ENCODE results near the gene RPP25.
"Not testable (repeated sequence)": the region's sequence is repeated elsewhere in the genome, so short reads cannot be mapped to it uniquely, and the experiment has no call there.

Gene RPP25

DNA sequence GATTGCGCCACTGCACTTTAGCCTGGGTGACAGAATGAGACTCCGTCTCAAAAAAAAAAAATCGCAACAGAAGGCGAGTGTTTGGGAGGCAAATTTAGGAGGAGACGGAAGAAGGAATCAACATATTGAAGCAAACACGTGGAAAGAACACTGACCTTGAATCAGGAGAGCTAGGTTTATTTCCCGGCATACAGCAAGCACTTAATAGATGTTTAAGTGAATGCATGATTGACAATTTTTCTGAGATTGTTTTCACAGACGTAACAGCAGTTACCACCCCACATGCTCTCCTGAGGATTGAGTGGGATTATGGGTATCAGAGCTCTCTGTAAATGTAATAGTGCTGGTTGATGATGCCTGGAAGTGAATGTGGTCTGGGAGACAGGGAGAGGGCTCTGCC lies 5.6 kb upstream of the RPP25 start:
- DNase-seq: no peak

GRCh38 chr15:74961616-74962015 lies 5.0 kb upstream of the RPP25 start:
- no peak for DNase-seq

GRCh38 chr15:74960995-74961588 lies 4.5 kb upstream of the RPP25 start:
- no peak for DNase-seq

- no peak for DNase-seq
These were observed 3.7 kb upstream of the RPP25 start for GRCh38 chr15:74960286-74960685.

DNA sequence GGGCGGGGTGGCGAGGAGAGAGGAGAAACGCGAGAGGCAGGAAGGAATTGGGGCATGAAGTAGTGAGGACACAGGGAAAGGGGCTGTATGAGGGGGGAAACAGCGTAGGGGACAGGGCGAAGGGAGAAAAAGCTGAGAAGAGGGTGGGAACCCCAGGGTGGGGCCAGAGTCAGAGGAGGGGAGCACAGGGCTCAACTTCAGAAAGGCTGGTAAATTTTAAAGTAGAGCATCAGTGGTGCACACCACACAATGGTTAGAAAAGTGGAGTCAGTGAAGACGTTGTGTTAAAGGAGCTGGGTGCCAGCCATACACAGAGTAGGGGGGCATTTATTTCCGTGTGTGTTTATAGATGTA lies 3.0 kb upstream of the RPP25 start:
- DNase-seq: no peak

DNA sequence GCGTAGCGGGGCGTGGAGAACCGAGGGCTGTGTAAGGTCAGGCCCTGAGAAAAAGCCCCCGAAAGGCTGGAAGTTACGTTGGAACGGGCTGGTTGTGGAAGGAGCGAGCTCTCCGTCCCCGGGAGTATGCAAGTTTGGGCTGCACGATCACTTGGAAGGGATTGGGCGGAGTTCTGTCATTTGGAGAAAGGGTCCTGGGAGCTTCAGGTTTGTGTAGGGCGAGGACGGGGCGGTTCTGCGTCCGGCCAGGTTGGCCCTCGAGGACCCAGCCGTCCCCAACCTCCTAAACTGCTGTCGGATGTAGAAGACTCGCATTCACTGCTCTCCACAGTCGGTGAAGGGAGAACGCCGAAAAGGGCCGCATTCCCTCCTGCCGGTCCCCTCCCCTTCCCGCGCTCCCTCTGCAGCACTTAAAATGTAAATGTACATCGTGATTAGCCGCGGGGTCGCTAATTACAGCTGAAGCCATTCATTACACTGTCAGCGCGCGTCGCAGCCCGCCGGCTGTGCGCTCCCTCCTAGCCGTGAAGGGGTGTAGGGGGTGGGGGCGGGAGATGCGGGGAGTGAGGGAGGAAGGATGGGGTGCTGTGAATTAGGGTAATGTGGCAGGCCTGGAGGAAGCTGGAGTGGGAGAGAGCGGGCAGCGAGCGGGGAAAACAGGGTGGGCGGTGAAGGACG lies 2.5 kb upstream of the RPP25 start:
- DNase-seq: no peak

- peak; percentile 61 for DNase-seq
These were observed 1.8 kb upstream of the RPP25 start for GRCh38 chr15:74958320-74958907.

DNA sequence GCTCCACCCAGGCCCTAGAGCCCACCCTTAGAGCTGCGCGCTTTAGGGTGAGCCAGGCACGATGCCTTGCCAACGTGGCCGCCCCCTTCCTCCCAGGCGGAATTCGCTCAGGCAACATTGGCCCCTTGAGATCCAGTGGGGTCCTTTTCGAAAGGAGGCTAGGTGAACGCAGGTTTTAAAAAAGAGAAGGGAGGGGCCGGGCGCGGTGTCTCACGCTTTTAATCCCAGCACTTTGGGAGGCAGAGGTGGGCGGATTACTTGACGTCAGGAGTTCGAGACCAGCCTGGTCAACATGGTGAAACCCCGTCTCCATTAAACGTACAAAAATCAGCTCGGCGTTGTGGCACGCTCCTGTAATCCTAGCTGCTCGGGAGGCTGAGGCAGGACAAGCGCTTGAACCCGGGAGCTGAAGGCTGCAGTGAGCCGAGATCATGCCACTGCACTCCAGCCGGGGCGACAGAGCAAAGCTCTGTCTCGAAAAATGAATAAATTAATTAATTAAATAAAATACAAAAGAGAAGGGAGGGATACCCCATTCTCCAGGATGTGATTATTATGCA lies 984 bp upstream of the RPP25 start:
- no peak for DNase-seq

- peak; percentile 66 for DNase-seq
These were observed 550 bp downstream of the RPP25 start for GRCh38 chr15:74955796-74956647.

- no peak for DNase-seq
These were observed 1.6 kb downstream of the RPP25 start for GRCh38 chr15:74955017-74955416.

DNA sequence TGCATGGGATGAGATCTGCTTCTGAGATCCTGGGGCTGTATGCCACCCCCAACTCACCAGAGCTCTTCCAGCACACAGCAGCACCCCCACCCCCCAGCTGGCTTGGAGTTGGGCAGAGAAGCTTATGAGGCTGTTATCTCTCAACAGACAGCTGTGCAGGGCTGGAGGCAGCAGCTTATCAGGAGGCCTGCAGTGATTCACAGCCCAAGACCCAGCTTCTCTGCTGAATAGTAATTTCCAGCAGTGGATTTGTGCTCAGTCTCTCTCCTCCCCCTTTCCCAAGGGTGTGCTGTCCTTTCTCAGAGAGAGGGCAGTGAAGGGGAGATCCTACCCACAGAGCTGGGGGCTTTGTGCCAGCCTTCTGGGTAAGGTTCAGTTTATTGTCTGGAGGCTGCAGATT lies 2.1 kb downstream of the RPP25 start:
- DNase-seq: no peak

- no peak for DNase-seq
These were observed 5.6 kb downstream of the RPP25 start for GRCh38 chr15:74951006-74951405.

DNA sequence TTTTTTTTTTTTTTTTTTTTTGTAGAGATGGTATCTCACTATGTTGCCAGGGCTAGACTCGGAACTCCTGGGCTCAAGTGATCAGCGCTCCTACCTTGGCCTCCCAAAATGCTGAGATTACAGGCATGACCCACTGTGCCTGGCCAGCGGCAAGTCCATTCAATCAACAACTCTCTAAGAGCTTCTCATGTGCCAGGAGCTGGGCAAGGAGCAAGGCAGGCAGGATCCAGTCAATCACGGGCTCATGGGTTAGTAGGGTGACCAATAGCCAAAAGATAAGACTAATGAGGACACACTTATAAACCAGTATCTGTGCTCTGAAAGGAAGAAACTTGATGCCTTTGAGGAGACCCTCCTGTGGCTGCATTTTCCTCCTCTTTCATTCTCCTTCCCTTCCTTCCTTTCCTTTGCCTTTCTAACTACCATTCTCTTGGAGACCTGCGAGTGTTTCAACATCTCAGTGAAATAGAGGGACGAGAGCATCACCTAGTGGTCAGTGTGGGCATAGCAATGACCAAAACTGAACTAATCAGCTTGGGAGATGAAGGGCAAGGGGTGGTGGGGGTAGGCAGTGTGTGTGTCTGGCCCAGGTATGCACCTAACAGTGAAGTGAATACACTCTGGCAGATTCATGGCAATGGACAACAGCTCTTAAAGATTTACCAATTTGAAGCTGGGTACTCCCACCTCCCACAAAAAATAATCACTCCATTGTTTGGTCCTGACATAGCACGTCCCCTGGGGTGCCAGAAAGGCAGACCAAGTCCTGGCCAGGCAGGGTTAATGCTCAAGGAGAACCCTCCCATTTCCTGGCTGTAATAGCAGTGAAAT lies 6.3 kb downstream of the RPP25 start:
- DNase-seq: peak; percentile 69

- DNase-seq: peak; percentile 98
These were observed 18.8 kb downstream of the RPP25 start, which contains the start of gene COX5A for GRCh38 chr15:74937590-74938371. TSS of gene COX5A (minus strand) at chr15:74938073. CDS start at chr15:74938014, 59 bp downstream.

DNA sequence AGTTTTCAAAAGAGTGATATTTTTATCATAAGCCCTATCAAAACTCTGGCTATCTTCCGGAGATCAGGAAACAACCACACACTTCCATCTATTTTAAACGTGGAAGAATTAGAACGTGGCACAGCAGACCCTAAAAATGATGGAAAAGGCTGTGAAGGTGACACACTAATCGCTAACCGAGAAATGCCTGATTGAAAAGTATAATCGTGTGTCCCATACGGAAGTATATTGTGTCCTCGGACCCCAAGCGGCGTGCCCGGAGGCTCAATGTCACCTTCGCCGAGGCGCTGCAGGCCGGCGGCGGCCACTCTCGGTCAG lies 19.3 kb downstream of the RPP25 start:
- DNase-seq: no peak

GRCh38 chr15:74935193-74935592 lies 21.4 kb downstream of the RPP25 start:
- not testable (repeated sequence) for DNase-seq

DNA sequence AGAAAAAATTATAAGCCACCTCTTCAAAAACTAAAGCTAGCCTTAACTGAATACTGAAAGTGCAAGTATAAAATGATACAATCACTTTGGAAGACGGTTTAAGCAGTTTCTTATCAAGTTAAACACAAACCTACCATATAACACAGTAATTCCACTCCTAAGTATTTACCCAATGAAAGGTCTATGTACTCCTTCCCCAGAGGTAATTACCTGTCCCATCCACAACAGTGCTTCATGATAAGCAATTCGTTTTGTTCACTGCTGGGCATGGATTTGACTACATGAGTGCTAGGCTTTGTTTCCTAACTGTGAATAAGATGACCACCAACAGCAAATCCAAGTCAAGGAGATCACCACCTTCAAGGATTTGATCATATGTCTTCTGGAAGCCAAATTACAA lies 23.0 kb downstream of the RPP25 start:
- DNase-seq: no peak

DNA sequence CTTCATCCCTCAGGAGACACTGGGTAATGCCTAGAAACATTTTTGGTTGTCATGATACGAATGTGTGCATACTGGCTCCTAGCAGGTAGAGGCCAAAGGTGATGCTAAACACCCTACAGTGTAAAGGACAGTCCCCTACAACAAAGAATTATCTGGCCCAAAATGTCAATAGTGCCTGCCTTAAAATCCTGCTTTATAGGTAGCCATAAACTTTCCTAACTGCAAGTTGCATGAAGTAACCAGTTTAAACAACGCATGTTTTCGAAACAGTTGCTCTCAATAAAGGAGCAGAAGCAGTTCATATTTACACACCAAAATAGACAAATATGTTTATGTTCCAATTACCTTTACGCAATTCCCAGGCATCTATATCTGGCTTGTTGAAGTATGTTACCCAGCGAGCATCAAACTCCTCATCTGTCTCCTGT lies 27.8 kb downstream of the RPP25 start:
- DNase-seq: no peak

- DNase-seq: no peak
These were observed 32.0 kb downstream of the RPP25 start for GRCh38 chr15:74924525-74924924.

GRCh38 chr15:74920456-74920855 lies 36.1 kb downstream of the RPP25 start:
- DNase-seq: peak; percentile 62

- DNase-seq: no peak
These were observed 38.9 kb downstream of the RPP25 start for GRCh38 chr15:74917676-74918075.

GRCh38 chr15:74913799-74914198 lies 42.8 kb downstream of the RPP25 start:
- DNase-seq: not testable (repeated sequence)
